ENCODE data around the gene VPS54. TPM values are rescaled to one million over a fixed set of nuclear protein-coding genes. Genes with fewer than 3 reads are reported as not detected.

VPS54 gene
- polyA plus RNA-seq, 1 of the 3 experiments (the other 2 are of a cell fraction), result 5.3 TPM

DNA sequence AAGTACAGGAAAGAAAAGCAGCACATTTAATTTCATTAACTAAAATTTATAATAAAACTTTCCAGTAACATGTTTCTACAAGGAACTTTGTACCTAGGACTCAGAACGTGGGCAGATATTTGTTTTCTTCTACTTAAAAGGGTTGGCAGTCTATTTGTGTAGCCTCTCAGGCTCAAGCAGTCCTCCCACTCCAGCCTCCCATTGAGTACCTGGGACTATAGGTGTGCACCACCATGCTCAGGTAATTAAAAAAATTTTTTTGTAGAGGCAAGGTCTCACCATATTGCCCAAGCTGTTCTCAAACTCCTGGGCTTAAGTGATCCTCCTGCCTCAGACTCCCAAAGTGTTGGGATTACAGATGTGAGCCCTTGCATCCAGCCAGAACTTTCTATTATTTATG lies 140.7 kb downstream of the VPS54 start:
- peaks cover 35 to 48% of the 10 kb centered on the region in 2 experiments for H3K36me3 ChIP-seq (replicated peaks in 1 of 2; ENCODE audit: control insufficient read depth in 1 of 2, insufficient read depth in 2 of 2, low read length in 1 of 2)
- POLR2A ChIA-PET, result no interaction called here

DNA sequence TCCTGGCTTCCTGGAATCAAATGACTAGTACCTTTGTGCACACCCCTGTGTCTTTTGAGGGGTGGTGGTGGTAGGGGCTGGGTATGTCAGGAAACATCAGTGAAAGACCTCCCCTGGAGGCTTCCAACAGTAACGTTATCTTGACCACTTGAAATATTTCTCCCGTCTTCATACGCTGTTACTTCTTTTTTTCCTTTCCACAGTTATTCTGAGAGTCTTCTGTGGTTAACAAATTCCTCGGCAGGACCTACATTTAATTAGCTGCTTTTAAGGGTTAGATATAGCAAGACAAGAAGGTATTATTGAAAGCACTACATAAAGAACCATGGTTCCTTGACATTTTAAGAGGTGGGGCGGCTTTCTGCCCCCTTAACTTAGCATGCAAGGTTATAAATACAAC lies 142.9 kb downstream of the VPS54 start:
- H3K4me1 ChIP-seq (ENCODE audit: control insufficient read depth in 1 of 2, insufficient read depth in 2 of 2, low read depth in 1 of 2, low read length in 1 of 2), result peaks cover 0 to 3% of the 10 kb centered on the region in 2 experiments; a peak in 2 of 4 replicates
- no peaks in the 10 kb centered on the region for H3F3A ChIP-seq (replicated peaks; ENCODE audit: insufficient read depth)
- H3K27me3 ChIP-seq (ENCODE audit: insufficient read depth), result no peaks in the 10 kb centered on the region
- 88% methylated on average over 5 of the region's 5 CpGs for WGBS (ENCODE audit: low lambda C conversion rate)
- no peaks in the 10 kb centered on the region for H3K9me3 ChIP-seq
- ChIA-PET POLR2A (no interaction called here), CTCF (interaction anchor here (0.8 to 2.1 kb wide), 5 partner anchors 8 to 177 kb away, joined by 3 to 8 read pairs (median 6); no protein-coding TSS in a partner anchor)
- TF ChIP-seq, protein P1, sequence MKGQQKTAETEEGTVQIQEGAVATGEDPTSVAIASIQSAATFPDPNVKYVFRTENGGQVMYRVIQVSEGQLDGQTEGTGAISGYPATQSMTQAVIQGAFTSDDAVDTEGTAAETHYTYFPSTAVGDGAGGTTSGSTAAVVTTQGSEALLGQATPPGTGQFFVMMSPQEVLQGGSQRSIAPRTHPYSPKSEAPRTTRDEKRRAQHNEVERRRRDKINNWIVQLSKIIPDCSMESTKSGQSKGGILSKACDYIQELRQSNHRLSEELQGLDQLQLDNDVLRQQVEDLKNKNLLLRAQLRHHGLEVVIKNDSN (IDR thresholded peaks at IDR 0.05; ENCODE audit: borderline replicate concordance, low read depth), result no peak
- no peak for TF ChIP-seq RXRA (IDR thresholded peaks at IDR 0.05; ENCODE audit: borderline replicate concordance, low read depth)
- no peak for TF ChIP-seq FOXM1 (IDR thresholded peaks at IDR 0.05; ENCODE audit: low read depth)
- TF ChIP-seq TAF1 (IDR thresholded peaks at IDR 0.05; ENCODE audit: borderline replicate concordance, low read depth, low read length), result no peak
- no peak for TF ChIP-seq TEAD4 (IDR thresholded peaks at IDR 0.05; ENCODE audit: borderline replicate concordance, insufficient read depth)
- no peak for TF ChIP-seq CHD2 (IDR thresholded peaks at IDR 0.05; ENCODE audit: low read length, partially characterized antibody)
- TF ChIP-seq POLR2AphosphoS5 (IDR thresholded peaks at IDR 0.05; ENCODE audit: low read depth, low read length), result no peak
- TF ChIP-seq SMC3 (IDR thresholded peaks at IDR 0.05; ENCODE audit: low read depth, low read length), result no peak
- TF ChIP-seq TCF12 (IDR thresholded peaks at IDR 0.05), result no peak
- no peak for TF ChIP-seq RCOR1 (IDR thresholded peaks at IDR 0.05; ENCODE audit: low read length)
- TF ChIP-seq, protein P2, sequence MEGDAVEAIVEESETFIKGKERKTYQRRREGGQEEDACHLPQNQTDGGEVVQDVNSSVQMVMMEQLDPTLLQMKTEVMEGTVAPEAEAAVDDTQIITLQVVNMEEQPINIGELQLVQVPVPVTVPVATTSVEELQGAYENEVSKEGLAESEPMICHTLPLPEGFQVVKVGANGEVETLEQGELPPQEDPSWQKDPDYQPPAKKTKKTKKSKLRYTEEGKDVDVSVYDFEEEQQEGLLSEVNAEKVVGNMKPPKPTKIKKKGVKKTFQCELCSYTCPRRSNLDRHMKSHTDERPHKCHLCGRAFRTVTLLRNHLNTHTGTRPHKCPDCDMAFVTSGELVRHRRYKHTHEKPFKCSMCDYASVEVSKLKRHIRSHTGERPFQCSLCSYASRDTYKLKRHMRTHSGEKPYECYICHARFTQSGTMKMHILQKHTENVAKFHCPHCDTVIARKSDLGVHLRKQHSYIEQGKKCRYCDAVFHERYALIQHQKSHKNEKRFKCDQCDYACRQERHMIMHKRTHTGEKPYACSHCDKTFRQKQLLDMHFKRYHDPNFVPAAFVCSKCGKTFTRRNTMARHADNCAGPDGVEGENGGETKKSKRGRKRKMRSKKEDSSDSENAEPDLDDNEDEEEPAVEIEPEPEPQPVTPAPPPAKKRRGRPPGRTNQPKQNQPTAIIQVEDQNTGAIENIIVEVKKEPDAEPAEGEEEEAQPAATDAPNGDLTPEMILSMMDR (IDR thresholded peaks at IDR 0.05), result no peak
- TF ChIP-seq, protein P3, sequence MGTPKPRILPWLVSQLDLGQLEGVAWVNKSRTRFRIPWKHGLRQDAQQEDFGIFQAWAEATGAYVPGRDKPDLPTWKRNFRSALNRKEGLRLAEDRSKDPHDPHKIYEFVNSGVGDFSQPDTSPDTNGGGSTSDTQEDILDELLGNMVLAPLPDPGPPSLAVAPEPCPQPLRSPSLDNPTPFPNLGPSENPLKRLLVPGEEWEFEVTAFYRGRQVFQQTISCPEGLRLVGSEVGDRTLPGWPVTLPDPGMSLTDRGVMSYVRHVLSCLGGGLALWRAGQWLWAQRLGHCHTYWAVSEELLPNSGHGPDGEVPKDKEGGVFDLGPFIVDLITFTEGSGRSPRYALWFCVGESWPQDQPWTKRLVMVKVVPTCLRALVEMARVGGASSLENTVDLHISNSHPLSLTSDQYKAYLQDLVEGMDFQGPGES (IDR thresholded peaks at IDR 0.05; ENCODE audit: low read depth, low read length), result no peak
- TF ChIP-seq RAD21 (IDR thresholded peaks at IDR 0.05; ENCODE audit: low read length), result no peak
- TF ChIP-seq MEF2A (IDR thresholded peaks at IDR 0.05; ENCODE audit: borderline replicate concordance, low read depth), result no peak
- no peak for TF ChIP-seq NRF1 (IDR thresholded peaks at IDR 0.05; ENCODE audit: low read depth, low read length)
- TF ChIP-seq, protein P4, sequence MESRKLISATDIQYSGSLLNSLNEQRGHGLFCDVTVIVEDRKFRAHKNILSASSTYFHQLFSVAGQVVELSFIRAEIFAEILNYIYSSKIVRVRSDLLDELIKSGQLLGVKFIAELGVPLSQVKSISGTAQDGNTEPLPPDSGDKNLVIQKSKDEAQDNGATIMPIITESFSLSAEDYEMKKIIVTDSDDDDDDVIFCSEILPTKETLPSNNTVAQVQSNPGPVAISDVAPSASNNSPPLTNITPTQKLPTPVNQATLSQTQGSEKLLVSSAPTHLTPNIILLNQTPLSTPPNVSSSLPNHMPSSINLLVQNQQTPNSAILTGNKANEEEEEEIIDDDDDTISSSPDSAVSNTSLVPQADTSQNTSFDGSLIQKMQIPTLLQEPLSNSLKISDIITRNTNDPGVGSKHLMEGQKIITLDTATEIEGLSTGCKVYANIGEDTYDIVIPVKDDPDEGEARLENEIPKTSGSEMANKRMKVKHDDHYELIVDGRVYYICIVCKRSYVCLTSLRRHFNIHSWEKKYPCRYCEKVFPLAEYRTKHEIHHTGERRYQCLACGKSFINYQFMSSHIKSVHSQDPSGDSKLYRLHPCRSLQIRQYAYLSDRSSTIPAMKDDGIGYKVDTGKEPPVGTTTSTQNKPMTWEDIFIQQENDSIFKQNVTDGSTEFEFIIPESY (IDR thresholded peaks at IDR 0.05; ENCODE audit: borderline replicate concordance, low read depth), result no peak
- no peak for TF ChIP-seq GATA2 (CRISPR knock-in tag; IDR thresholded peaks at IDR 0.05)
- no peaks in the 10 kb centered on the region for H4K20me1 ChIP-seq (ENCODE audit: insufficient read depth)
- H3K79me2 ChIP-seq (ENCODE audit: insufficient read depth), result peaks cover 23% of the 10 kb centered on the region; the same call in 1 of the 2 replicates
- peaks cover 27 to 43% of the 10 kb centered on the region in 2 experiments for H3K36me3 ChIP-seq (replicated peaks in 1 of 2; ENCODE audit: control insufficient read depth in 1 of 2, insufficient read depth in 2 of 2, low read length in 1 of 2)
- H3K9ac ChIP-seq, result no peak overlapping the region
- H3K4me3 ChIP-seq (ENCODE audit: low read depth in 2 of 2, low read length in 1 of 2), result no peak overlapping the region
- H3K4me2 ChIP-seq, result no peak overlapping the region
- no peak overlapping the region for H2AFZ ChIP-seq (ENCODE audit: low read depth)
- DNase-seq, result no peak
- H3K9me2 ChIP-seq, result no peaks in the 10 kb centered on the region
- H3K27ac ChIP-seq (ENCODE audit: low read depth in 2 of 2, low read length in 1 of 2), result no peak overlapping the region

More for the DNA sequence above, 140.7 kb downstream of the VPS54 start:
- H4K20me1 ChIP-seq (ENCODE audit: insufficient read depth), result no peaks in the 10 kb centered on the region
- H3K4me2 ChIP-seq, result no peak overlapping the region
- no peak overlapping the region for H3K27ac ChIP-seq (ENCODE audit: low read depth in 2 of 2, low read length in 1 of 2)
- no peak overlapping the region for H3K9ac ChIP-seq
- H3K79me2 ChIP-seq (ENCODE audit: insufficient read depth), result peaks cover 20% of the 10 kb centered on the region; the same call in 1 of the 2 replicates
- H3K27me3 ChIP-seq (ENCODE audit: insufficient read depth), result no peaks in the 10 kb centered on the region
- CTCF ChIA-PET, result interaction anchor here (1.2 to 1.8 kb wide), 2 partner anchors 15 to 180 kb away, joined by 4 to 5 read pairs; no protein-coding TSS in a partner anchor
- TF ChIP-seq FOXJ3 (CRISPR knock-in tag; IDR thresholded peaks at IDR 0.05), result no peak
- WGBS (ENCODE audit: low lambda C conversion rate), result 75% methylated on average over 1 of the region's 1 CpG
- H3K4me3 ChIP-seq (ENCODE audit: low read depth in 2 of 2, low read length in 1 of 2), result no peak overlapping the region
- H3K9me3 ChIP-seq, result no peaks in the 10 kb centered on the region
- no peaks in the 10 kb centered on the region for H3K9me2 ChIP-seq
- DNase-seq, result no peak
- H2AFZ ChIP-seq (ENCODE audit: low read depth), result no peak overlapping the region
- H3F3A ChIP-seq (replicated peaks; ENCODE audit: insufficient read depth), result no peaks in the 10 kb centered on the region
- H3K4me1 ChIP-seq (ENCODE audit: control insufficient read depth in 1 of 2, insufficient read depth in 2 of 2, low read depth in 1 of 2, low read length in 1 of 2), result no peaks in the 10 kb centered on the region; a peak in 1 of 4 replicates
